A204.1 (cell line): ENCODE measurements around the gene FANCF.

ENCODE experiments used
- FAIRE-seq: peaks from 2 replicates; lab custom pipeline; 2012; peaks lifted over from hg19 to GRCh38; lab: Jason Lieb, UNC

Gene FANCF

DNA sequence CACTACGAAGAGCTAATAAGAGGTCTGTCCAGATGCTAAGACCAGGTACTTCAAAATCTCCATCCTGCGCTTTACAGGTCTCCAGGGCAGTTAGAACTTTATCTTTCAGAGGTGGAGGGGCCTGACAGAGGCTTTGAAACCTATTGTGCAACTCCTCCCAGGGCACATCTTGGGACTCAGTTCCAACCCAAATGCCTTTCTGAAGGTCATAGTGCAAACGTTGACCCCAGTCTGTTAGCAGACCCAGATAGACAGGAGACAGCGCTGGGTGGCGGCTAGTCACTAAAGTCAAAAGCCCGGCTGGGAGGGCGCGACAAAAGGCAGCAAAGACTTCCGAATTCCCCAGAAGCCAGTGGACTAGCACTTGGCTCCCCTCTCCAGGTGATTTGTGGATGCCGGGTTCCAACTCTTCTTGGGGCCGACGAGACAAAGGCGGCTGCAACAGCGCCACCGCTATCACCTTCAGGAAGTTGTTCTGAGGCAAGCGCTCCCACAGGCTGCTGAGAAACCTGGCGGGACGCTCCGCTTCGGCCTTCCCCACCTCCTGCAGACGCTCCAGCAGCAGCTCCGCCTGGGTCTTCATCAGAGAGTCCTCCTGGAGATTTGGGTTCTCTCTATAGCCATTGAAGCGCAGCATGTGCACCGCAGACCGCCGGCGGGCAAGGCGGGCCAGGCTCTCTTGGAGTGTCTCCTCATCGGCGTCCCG is 728 bp downstream of the FANCF start:
- FAIRE-seq, result no peak

- no peak for FAIRE-seq
Observed at GRCh38 chr11:22617868-22618267, 7.8 kb downstream of the FANCF start.

GRCh38 chr11:22603933-22604332 is 21.7 kb downstream of the FANCF start:
- no peak for FAIRE-seq

- FAIRE-seq, result no peak
Observed at GRCh38 chr11:22602504-22602903, 23.1 kb downstream of the FANCF start.

GRCh38 chr11:22599458-22599857 is 26.2 kb downstream of the FANCF start:
- no peak for FAIRE-seq

- no peak for FAIRE-seq
Observed at GRCh38 chr11:22597062-22597461, 28.6 kb downstream of the FANCF start.

GRCh38 chr11:22584976-22585375 is 40.6 kb downstream of the FANCF start:
- FAIRE-seq, result no peak

DNA sequence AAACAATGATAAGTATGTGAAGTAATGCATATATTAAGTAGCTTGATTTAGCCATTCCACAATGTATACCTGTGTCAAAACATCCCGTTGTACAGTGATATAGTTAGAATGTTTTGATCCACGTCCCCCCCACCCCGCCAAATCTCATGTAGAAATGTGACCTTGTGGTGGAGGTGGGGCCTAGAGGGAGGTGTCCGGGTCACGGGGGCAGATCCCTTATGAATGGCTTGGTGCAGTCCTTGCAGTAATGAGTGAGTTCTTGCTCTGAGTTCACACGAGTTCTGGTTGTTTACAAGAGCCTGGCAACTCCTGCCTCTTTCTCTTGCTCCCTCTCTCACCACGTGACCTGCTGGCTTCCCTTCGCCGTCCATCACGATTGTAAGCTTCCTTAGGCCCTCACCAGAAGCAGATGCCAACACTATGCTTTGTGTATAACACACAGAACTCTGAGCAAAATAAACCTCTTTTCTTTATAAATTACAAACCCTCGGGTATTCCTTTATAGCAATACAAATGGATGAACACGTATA is 41.6 kb downstream of the FANCF start:
- no peak for FAIRE-seq

GRCh38 chr11:22582151-22582410 is 43.5 kb downstream of the FANCF start:
- FAIRE-seq, result no peak

GRCh38 chr11:22581354-22582150 is 44.1 kb downstream of the FANCF start:
- no peak for FAIRE-seq

DNA sequence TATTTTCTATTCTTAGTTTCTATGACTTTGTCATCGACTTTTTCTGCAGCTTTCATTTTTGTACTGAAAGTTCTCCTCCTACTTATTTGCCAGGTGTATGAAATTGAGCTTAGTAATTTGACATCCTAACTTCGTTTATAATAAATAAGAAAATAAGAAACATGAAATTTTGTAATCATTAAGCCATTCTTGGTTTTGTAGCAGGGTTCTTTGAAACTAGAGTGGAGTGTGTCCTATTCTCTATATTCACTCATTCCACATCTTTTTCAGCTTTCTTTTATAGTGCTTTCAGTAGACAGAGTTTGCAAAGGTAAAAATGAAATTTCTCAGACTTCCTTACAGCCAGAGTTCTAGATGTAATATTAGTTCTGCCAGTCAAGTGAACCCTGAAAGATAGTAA is 47.8 kb downstream of the FANCF start:
- FAIRE-seq, result no peak
